HEK293T (cell line): ENCODE measurements around the gene RUFY2.
A peak's percentile ranks its signal among the peaks of the same experiment; 100 is the strongest.

Source experiments
- CTCF ChIA-PET: fragments of 350-600 bp; formaldehyde crosslinking; extraction: SDS; loops from one replicate; lab custom pipeline; 2021; ENCODE audit warnings: antibody characterized with exemption, inconsistent platforms; lab: Yijun Ruan, JAX
- POLR2A ChIA-PET: fragments of 350-600 bp; formaldehyde crosslinking; extraction: SDS; loops from one replicate; lab custom pipeline; 2020; ENCODE audit warnings: antibody characterized with exemption, inconsistent platforms; lab: Yijun Ruan, JAX
- DNase-seq: peaks from one replicate; pipeline ENCODE4 v3.0.0; 2012; ENCODE audit warnings: mixed read lengths; ENCODE audit errors: extremely low spot score
- ARNT ChIP-seq: fragments of 450-650 bp; IDR thresholded peaks from 2 replicates; pipeline ENCODE4 v1.6.1; 2017; ENCODE audit warnings: mild to moderate bottlenecking
- BHLHE40 ChIP-seq: fragments of 450-650 bp; IDR thresholded peaks from 2 replicates; pipeline ENCODE4 v1.6.1; 2016; ENCODE audit warnings: mild to moderate bottlenecking, moderate library complexity, borderline replicate concordance
- CTBP1 ChIP-seq: fragments of 450-650 bp; IDR thresholded peaks from 2 replicates; pipeline ENCODE4 v1.6.1; 2016; ENCODE audit warnings: borderline replicate concordance
- ELF4 ChIP-seq: fragments of 450-650 bp; IDR thresholded peaks from 2 replicates; pipeline ENCODE4 v1.6.1; 2017; ENCODE audit warnings: antibody characterized with exemption
- FOXA1 ChIP-seq: fragments of 450-650 bp; IDR thresholded peaks from 2 replicates; pipeline ENCODE4 v1.6.1; 2016; ENCODE audit warnings: mild to moderate bottlenecking
- FOXK2 ChIP-seq: fragments of 450-650 bp; IDR thresholded peaks from 2 replicates; pipeline ENCODE4 v1.6.1; 2016; ENCODE audit warnings: mild to moderate bottlenecking
- FOXM1 ChIP-seq: fragments of 450-650 bp; IDR thresholded peaks from 2 replicates; pipeline ENCODE4 v1.6.1; 2017; ENCODE audit warnings: mild to moderate bottlenecking, borderline replicate concordance
- HDGF ChIP-seq: fragments of 450-650 bp; IDR thresholded peaks from 2 replicates; pipeline ENCODE4 v1.6.1; 2017; ENCODE audit warnings: antibody characterized with exemption, borderline replicate concordance
- L3MBTL2 ChIP-seq: fragments of 450-650 bp; conservative IDR thresholded peaks from 2 replicates; pipeline ENCODE4 v1.6.1; 2016; ENCODE audit warnings: mild to moderate bottlenecking
- LEF1 ChIP-seq: fragments of 450-650 bp; IDR thresholded peaks from 2 replicates; pipeline ENCODE4 v1.6.1; 2017; ENCODE audit warnings: mild to moderate bottlenecking, borderline replicate concordance
- NFRKB ChIP-seq: fragments of 450-650 bp; IDR thresholded peaks from 2 replicates; pipeline ENCODE4 v1.6.1; 2016; ENCODE audit warnings: mild to moderate bottlenecking, moderate library complexity
- PKNOX1 ChIP-seq: fragments of 450-650 bp; IDR thresholded peaks from 2 replicates; pipeline ENCODE4 v1.6.1; 2016
- SP1 ChIP-seq: fragments of 450-650 bp; IDR thresholded peaks from 2 replicates; pipeline ENCODE4 v1.6.1; 2017
- SUZ12 ChIP-seq: fragments of 450-650 bp; IDR thresholded peaks from 2 replicates; pipeline ENCODE4 v1.6.1; 2016; ENCODE audit warnings: mild to moderate bottlenecking
- TARDBP ChIP-seq: fragments of 450-650 bp; IDR thresholded peaks from 2 replicates; pipeline ENCODE4 v1.6.1; 2016
- ZNF384 ChIP-seq: fragments of 450-650 bp; IDR thresholded peaks from 2 replicates; pipeline ENCODE4 v1.6.1; 2016

RUFY2 gene

GRCh38 chr10:68336754-68337351, 70.2 kb downstream of the RUFY2 start:
- ChIA-PET CTCF (no interaction called here), POLR2A (no interaction called here)
- no peak for DNase-seq
- TF ChIP-seq PKNOX1 (peak; percentile 58), FOXM1 (no peak), CTBP1 (no peak), L3MBTL2 (no peak)

- no peak for DNase-seq
- CTCF ChIA-PET = no interaction called here
- POLR2A ChIA-PET = no interaction called here
- no peak for TF ChIP-seq SP1
- TF ChIP-seq ARNT = no peak
- TF ChIP-seq L3MBTL2 = no peak
- TF ChIP-seq FOXM1 = no peak
- TF ChIP-seq FOXK2 = no peak
- TF ChIP-seq SUZ12 = no peak
- TF ChIP-seq ELF4 = no peak
- no peak for TF ChIP-seq NFRKB
Observed at GRCh38 chr10:68334672-68335467, 72.2 kb downstream of the RUFY2 start.

- no peak for TF ChIP-seq FOXA1
- TF ChIP-seq SP1 = no peak
- no peak for TF ChIP-seq TARDBP
- no peak for TF ChIP-seq BHLHE40
- no peak for TF ChIP-seq NFRKB
- TF ChIP-seq SUZ12 = no peak
- TF ChIP-seq FOXM1 = no peak
- TF ChIP-seq HDGF = no peak
- no peak for TF ChIP-seq FOXK2
- no peak for TF ChIP-seq ARNT
- no peak for TF ChIP-seq L3MBTL2
- no peak for TF ChIP-seq CTBP1
- TF ChIP-seq LEF1 = no peak
- no peak for TF ChIP-seq PKNOX1
- no peak for TF ChIP-seq ELF4
- no peak for TF ChIP-seq ZNF384
- POLR2A ChIA-PET = interaction anchor here (0.7 to 3.3 kb wide), 6 partner anchors 7 to 156 kb away, joined by 3 to 34 read pairs (median 7); partner anchors contain the start of genes ATOH7 and RUFY2
- CTCF ChIA-PET = interaction anchor here (1.7 kb wide), 1 partner anchor 15 kb away, joined by 7 read pairs; no protein-coding TSS in a partner anchor
- no peak for DNase-seq
Observed at GRCh38 chr10:68333440-68334431, 73.3 kb downstream of the RUFY2 start.

GRCh38 chr10:68333058-68333395, 74.0 kb downstream of the RUFY2 start:
- ChIA-PET CTCF (interaction anchor here (0.5 to 1.7 kb wide), 3 partner anchors 16 to 176 kb away, joined by 3 to 7 read pairs (median 3); no protein-coding TSS in a partner anchor), POLR2A (interaction anchor here (0.7 to 3.3 kb wide), 7 partner anchors 8 to 155 kb away, joined by 3 to 34 read pairs (median 5); partner anchors contain the start of genes ATOH7 and RUFY2)
- no peak for DNase-seq
- TF ChIP-seq ARNT = no peak
- no peak for TF ChIP-seq FOXM1
- TF ChIP-seq FOXA1 = no peak

GRCh38 chr10:68332259-68333057, 74.6 kb downstream of the RUFY2 start, which contains the start of gene PBLD:
TSS of gene PBLD (minus strand) at chr10:68332928. CDS start at chr10:68306844, 26,084 bp downstream.
- peak; percentile 68 for DNase-seq
- TF ChIP-seq L3MBTL2 (peak; percentile 41; the same call in 1 of the 2 replicates), ZNF384 (no peak), SUZ12 (no peak), HDGF (no peak), CTBP1 (no peak), FOXA1 (no peak), NFRKB (peak; percentile 74), TARDBP (no peak), ELF4 (peak; percentile 79; the same call in 1 of the 2 replicates), FOXK2 (no peak), ARNT (no peak), PKNOX1 (no peak), FOXM1 (no peak), BHLHE40 (no peak)
- CTCF ChIA-PET = interaction anchor here (0.5 to 1.7 kb wide), 5 partner anchors 16 to 176 kb away, joined by 3 to 7 read pairs (median 3); no protein-coding TSS in a partner anchor
- POLR2A ChIA-PET = interaction anchor here (0.7 to 3.3 kb wide), 29 partner anchors 9 to 544 kb away, joined by 3 to 34 read pairs (median 4); partner anchors contain the start of genes ATOH7, DNA2, DNAJC12 and RUFY2
